HepG2 (cell line): ENCODE measurements around the gene SYNJ2.

Experiments used
- ARNT ChIP-seq: fragments of 450-650 bp; IDR thresholded peaks from 2 replicates; pipeline ENCODE4 v1.6.1; 2017
- CEBPG ChIP-seq: IDR thresholded peaks from 2 replicates; pipeline ENCODE4 v1.6.1; 2016
- GATAD2A ChIP-seq: IDR thresholded peaks from 2 replicates; pipeline ENCODE4 v1.6.1; 2016
- IRF2 ChIP-seq: IDR thresholded peaks from 2 replicates; pipeline ENCODE4 v1.6.1; 2018; ENCODE audit warnings: missing genetic modification reagents, missing compliant biosample characterization
- JUN ChIP-seq: sonication (generic); formaldehyde crosslinking; IDR thresholded peaks from 2 replicates; pipeline ENCODE4 v1.4.0; 2020; ENCODE audit warnings: mild to moderate bottlenecking, missing genetic modification reagents
- PAX8 ChIP-seq: sonication (generic); formaldehyde crosslinking; IDR thresholded peaks from 2 replicates; pipeline ENCODE4 v1.8.0; 2022; ENCODE audit warnings: mild to moderate bottlenecking, missing genetic modification reagents, borderline replicate concordance
- PCBP2 ChIP-seq: fragments of 200-400 bp; formaldehyde crosslinking; optimal IDR thresholded peaks from 2 replicates; pipeline ENCODE3; 2018; ENCODE audit warnings: low read length, low read depth; ENCODE audit not compliant: poor library complexity, severe bottlenecking
- SRSF1 ChIP-seq: fragments of 200-400 bp; formaldehyde crosslinking; optimal IDR thresholded peaks from 2 replicates; pipeline ENCODE3; 2017; ENCODE audit warnings: mild to moderate bottlenecking, low read depth, low read length, moderate library complexity
- ZNF772 ChIP-seq: sonication (generic); formaldehyde crosslinking; IDR thresholded peaks from 2 replicates; pipeline ENCODE4 v1.5.0; 2020; ENCODE audit warnings: mild to moderate bottlenecking, missing genetic modification reagents
- TF ChIP-seq, protein P1 (sequence below): sonication (generic); formaldehyde crosslinking; IDR thresholded peaks from 2 replicates; pipeline ENCODE4 v1.5.1; 2020; ENCODE audit warnings: missing genetic modification reagents, mild to moderate bottlenecking, borderline replicate concordance
- TF ChIP-seq, protein P2 (sequence below): sonication (generic); formaldehyde crosslinking; conservative IDR thresholded peaks from 2 replicates; pipeline ENCODE4 v1.4.0; 2020; ENCODE audit warnings: missing genetic modification reagents

DNA sequence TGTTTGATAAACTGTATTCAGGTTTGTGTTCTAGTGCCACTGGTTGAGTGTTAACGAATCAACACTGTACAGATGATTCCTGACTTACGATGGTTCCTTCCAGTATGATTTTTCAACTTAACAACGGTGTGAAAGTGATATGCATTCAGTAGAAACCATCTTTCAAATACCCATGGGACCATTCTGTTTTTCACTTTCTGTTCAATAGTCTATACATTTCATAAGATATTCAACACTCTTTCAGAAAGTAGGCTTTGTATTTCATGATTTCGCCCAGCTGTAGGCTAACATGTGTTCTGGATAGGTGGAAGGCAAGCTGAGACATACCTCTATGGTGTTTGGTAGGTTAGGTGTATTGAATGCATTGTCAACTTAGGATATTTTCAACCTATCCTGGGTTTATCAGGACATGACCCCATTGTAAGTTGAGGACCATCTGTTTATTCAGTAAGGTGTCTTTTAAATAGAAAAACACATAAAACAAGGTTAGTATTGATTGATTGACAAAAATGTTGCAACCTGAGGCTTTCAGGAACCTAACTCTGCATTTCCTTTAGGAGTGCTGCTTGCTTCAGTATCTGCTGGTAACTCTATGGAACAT is 32.3 kb downstream of the SYNJ2 start:
- no peak for TF ChIP-seq SRSF1
- TF ChIP-seq PCBP2, result no peak
- TF ChIP-seq IRF2 (CRISPR knock-in tag), result no peak
- TF ChIP-seq, protein P1, sequence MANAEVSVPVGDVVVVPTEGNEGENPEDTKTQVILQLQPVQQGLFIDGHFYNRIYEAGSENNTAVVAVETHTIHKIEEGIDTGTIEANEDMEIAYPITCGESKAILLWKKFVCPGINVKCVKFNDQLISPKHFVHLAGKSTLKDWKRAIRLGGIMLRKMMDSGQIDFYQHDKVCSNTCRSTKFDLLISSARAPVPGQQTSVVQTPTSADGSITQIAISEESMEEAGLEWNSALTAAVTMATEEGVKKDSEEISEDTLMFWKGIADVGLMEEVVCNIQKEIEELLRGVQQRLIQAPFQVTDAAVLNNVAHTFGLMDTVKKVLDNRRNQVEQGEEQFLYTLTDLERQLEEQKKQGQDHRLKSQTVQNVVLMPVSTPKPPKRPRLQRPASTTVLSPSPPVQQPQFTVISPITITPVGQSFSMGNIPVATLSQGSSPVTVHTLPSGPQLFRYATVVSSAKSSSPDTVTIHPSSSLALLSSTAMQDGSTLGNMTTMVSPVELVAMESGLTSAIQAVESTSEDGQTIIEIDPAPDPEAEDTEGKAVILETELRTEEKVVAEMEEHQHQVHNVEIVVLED (CRISPR knock-in tag), result no peak
- TF ChIP-seq GATAD2A (CRISPR knock-in tag), result peak; percentile 87; the same call in 1 of the 2 replicates
- TF ChIP-seq PAX8 (CRISPR knock-in tag), result no peak
- TF ChIP-seq JUN (CRISPR knock-in tag), result no peak
- TF ChIP-seq, protein P2, sequence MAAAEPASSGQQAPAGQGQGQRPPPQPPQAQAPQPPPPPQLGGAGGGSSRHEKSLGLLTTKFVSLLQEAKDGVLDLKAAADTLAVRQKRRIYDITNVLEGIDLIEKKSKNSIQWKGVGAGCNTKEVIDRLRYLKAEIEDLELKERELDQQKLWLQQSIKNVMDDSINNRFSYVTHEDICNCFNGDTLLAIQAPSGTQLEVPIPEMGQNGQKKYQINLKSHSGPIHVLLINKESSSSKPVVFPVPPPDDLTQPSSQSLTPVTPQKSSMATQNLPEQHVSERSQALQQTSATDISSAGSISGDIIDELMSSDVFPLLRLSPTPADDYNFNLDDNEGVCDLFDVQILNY (CRISPR knock-in tag), result no peak
- no peak for TF ChIP-seq ARNT
- TF ChIP-seq CEBPG (CRISPR knock-in tag), result peak; percentile 71
- no peak for TF ChIP-seq ZNF772 (CRISPR knock-in tag)
